HepG2 (cell line): ENCODE results near the gene TCF25. TPM values are rescaled to one million over a fixed set of nuclear protein-coding genes. Genes with fewer than 3 reads are reported as not detected.
A peak's percentile ranks its signal among the peaks of the same experiment; 100 is the strongest.

Experiments used
- AFF4 ChIP-seq: sonication (generic); formaldehyde crosslinking; IDR thresholded peaks from 2 replicates; pipeline ENCODE4 v1.4.0; 2020; ENCODE audit warnings: missing genetic modification reagents
- ATAD3A ChIP-seq: sonication (generic); formaldehyde crosslinking; IDR thresholded peaks from 2 replicates; pipeline ENCODE4 v1.4.0; 2020; ENCODE audit warnings: missing genetic modification reagents
- CENPBD1 ChIP-seq: sonication (generic); formaldehyde crosslinking; IDR thresholded peaks from 2 replicates; pipeline ENCODE4 v1.8.0; 2022; ENCODE audit warnings: missing genetic modification reagents, low read depth, mild to moderate bottlenecking, borderline replicate concordance
- HOXA7 ChIP-seq: sonication (generic); formaldehyde crosslinking; IDR thresholded peaks from 2 replicates; pipeline ENCODE4 v1.8.1; 2022; ENCODE audit warnings: mild to moderate bottlenecking, missing genetic modification reagents, moderate library complexity
- KLF6 ChIP-seq: IDR thresholded peaks from 2 replicates; pipeline ENCODE4 v1.8.0; 2016; ENCODE audit warnings: missing biosample characterization, missing genetic modification reagents
- MIER2 ChIP-seq: IDR thresholded peaks from 2 replicates; pipeline ENCODE4 v1.6.1; 2016; ENCODE audit warnings: missing biosample characterization, missing genetic modification reagents
- MLLT10 ChIP-seq: sonication (generic); formaldehyde crosslinking; IDR thresholded peaks from 2 replicates; pipeline ENCODE4 v1.4.0; 2020; ENCODE audit warnings: missing genetic modification reagents
- PAXIP1 ChIP-seq: sonication (generic); formaldehyde crosslinking; conservative IDR thresholded peaks from 2 replicates; pipeline ENCODE4 v1.4.0; 2020; ENCODE audit warnings: mild to moderate bottlenecking, missing genetic modification reagents, moderate library complexity
- PTBP1 ChIP-seq: fragments of 200-400 bp; formaldehyde crosslinking; IDR thresholded peaks from 2 replicates; pipeline ENCODE4 v1.6.1; 2018; ENCODE audit warnings: low read length, low read depth; ENCODE audit not compliant: poor library complexity, severe bottlenecking
- ZFP90 ChIP-seq: sonication (generic); formaldehyde crosslinking; IDR thresholded peaks from 2 replicates; pipeline ENCODE4 v1.8.0; 2022; ENCODE audit warnings: missing genetic modification reagents, mild to moderate bottlenecking, inconsistent platforms, borderline replicate concordance
- ZNF432 ChIP-seq: sonication (generic); formaldehyde crosslinking; IDR thresholded peaks from 2 replicates; pipeline ENCODE4 v1.5.0; 2020; ENCODE audit warnings: missing genetic modification reagents, mild to moderate bottlenecking, borderline replicate concordance
- ZNF512 ChIP-seq: sonication (generic); formaldehyde crosslinking; IDR thresholded peaks from 2 replicates; pipeline ENCODE4 v1.4.0; 2020; ENCODE audit warnings: mild to moderate bottlenecking, missing genetic modification reagents
- ZNF883 ChIP-seq: sonication (generic); formaldehyde crosslinking; IDR thresholded peaks from 2 replicates; pipeline ENCODE4 v1.5.1; 2020; ENCODE audit warnings: mild to moderate bottlenecking, missing genetic modification reagents; ENCODE audit errors: not compliant biosample characterization
- polyA plus RNA-seq, 8 experiments: library from polyadenylated mRNA; depleted of rRNA in 3 of 8; stranded (reverse) in 7 of 8; unstranded in 1 of 8; fragments of >200 nt; fragmentation: Illumina TruSeq in 4 of 8; extraction: Trizol in 4 of 8; gene quantifications; 2 replicates each; pipeline versions ENCODE4 v1.2.1 to v1.2.3, GENCODE V29; 2011 to 2016; ENCODE audit warnings: low read depth in 4 of 8, missing spikeins in 1 of 8, mixed read lengths in 1 of 8; ENCODE audit not compliant: insufficient read depth in 1 of 8
- total RNA-seq, 5 experiments: library from RNA; depleted of rRNA; stranded (reverse); fragments of >200 nt; fragmentation: Illumina TruSeq; extraction: Trizol; gene quantifications; 2 replicates each; pipeline ENCODE4 v1.2.3, GENCODE V29; 2016; ENCODE audit warnings: low read depth in 1 of 5
- TF ChIP-seq, protein P1 (sequence below): sonication (generic); formaldehyde crosslinking; IDR thresholded peaks from 2 replicates; pipeline ENCODE4 v1.4.0; 2020; ENCODE audit warnings: missing genetic modification reagents, borderline replicate concordance

Gene TCF25
- total and polyA plus RNA-seq, 2 of the 13 experiments (the other 11 are each of a cell fraction or from before 2014, with no cell fraction given): 138 to 206 TPM

DNA sequence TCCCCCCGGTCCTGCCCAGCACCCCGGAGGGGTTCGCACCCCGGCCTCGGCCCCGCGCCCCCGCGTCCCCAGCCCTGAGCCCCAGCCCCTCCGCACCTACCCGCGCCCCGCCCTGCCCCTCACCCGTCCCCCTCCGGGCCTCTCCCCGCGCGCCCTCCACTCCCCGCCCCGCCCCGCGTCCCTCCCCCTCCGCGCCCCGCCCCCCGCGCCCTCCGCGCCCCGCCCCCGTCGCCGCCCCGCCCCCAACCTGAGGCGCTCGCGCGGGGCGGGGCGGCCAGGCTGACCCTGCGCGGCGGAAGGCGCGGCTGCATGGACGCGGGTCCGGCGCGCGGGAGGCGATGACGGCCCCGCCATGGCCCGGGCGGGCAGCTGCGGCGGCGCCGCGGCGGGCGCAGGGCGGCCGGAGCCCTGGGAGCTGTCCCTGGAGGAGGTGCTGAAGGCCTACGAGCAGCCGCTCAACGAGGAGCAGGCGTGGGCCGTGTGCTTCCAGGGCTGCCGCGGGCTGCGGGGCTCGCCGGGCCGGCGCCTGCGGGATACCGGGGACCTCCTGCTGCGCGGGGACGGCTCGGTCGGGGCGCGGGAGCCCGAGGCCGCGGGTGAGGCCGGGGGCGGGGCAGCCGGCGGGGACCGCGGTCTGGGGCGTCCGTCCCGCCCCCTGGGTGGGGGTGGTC, 45.1 kb upstream of the TCF25 start, which contains the start of gene SPIRE2 (continued):
- TF ChIP-seq ATAD3A (CRISPR knock-in tag) (no peak), AFF4 (CRISPR knock-in tag) (no peak), ZNF512 (CRISPR knock-in tag) (no peak), CENPBD1 (CRISPR knock-in tag) (no peak; the same call in 1 of the 2 replicates), HOXA7 (no peak), MLLT10 (CRISPR knock-in tag) (no peak), ZNF432 (CRISPR knock-in tag) (no peak), KLF6 (CRISPR knock-in tag) (0 out of 2 replicates have a peak, but pooled peaks have one; percentile 5), PAXIP1 (no peak), ZFP90 (CRISPR knock-in tag) (no peak), MIER2 (CRISPR knock-in tag) (peak; percentile 47; the same call in 1 of the 2 replicates), ZNF883 (CRISPR knock-in tag) (no peak), PTBP1 (no peak)
- TF ChIP-seq, protein P1, sequence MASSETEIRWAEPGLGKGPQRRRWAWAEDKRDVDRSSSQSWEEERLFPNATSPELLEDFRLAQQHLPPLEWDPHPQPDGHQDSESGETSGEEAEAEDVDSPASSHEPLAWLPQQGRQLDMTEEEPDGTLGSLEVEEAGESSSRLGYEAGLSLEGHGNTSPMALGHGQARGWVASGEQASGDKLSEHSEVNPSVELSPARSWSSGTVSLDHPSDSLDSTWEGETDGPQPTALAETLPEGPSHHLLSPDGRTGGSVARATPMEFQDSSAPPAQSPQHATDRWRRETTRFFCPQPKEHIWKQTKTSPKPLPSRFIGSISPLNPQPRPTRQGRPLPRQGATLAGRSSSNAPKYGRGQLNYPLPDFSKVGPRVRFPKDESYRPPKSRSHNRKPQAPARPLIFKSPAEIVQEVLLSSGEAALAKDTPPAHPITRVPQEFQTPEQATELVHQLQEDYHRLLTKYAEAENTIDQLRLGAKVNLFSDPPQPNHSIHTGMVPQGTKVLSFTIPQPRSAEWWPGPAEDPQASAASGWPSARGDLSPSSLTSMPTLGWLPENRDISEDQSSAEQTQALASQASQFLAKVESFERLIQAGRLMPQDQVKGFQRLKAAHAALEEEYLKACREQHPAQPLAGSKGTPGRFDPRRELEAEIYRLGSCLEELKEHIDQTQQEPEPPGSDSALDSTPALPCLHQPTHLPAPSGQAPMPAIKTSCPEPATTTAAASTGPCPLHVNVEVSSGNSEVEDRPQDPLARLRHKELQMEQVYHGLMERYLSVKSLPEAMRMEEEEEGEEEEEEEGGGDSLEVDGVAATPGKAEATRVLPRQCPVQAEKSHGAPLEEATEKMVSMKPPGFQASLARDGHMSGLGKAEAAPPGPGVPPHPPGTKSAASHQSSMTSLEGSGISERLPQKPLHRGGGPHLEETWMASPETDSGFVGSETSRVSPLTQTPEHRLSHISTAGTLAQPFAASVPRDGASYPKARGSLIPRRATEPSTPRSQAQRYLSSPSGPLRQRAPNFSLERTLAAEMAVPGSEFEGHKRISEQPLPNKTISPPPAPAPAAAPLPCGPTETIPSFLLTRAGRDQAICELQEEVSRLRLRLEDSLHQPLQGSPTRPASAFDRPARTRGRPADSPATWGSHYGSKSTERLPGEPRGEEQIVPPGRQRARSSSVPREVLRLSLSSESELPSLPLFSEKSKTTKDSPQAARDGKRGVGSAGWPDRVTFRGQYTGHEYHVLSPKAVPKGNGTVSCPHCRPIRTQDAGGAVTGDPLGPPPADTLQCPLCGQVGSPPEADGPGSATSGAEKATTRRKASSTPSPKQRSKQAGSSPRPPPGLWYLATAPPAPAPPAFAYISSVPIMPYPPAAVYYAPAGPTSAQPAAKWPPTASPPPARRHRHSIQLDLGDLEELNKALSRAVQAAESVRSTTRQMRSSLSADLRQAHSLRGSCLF (CRISPR knock-in tag): no peak
